Astrocyte (in vitro differentiated cells and primary cell): Measurements from ENCODE around the gene IL1B. TPM values are rescaled to one million over a fixed set of nuclear protein-coding genes. Genes with fewer than 3 reads are reported as not detected.

ENCODE experiments used
- DNase-seq: peaks from one replicate; pipeline ENCODE4 v3.0.0-alpha.2; 2010; ENCODE audit warnings: low read depth
- FAIRE-seq: peaks from 2 replicates; lab custom pipeline; 2011; peaks lifted over from hg19 to GRCh38; lab: Jason Lieb, UNC
- H2AFZ ChIP-seq: 2 replicates; pipeline ENCODE4 v1.6.0; 2012; ENCODE audit warnings: low read depth, low read length, inconsistent platforms
- H3K27ac ChIP-seq: 2 replicates; pipeline ENCODE4 v1.5.1; 2011; ENCODE audit warnings: low read depth, low read length, inconsistent platforms
- H3K27me3 ChIP-seq: 2 replicates; pipeline ENCODE4 v1.6.0; 2011; ENCODE audit warnings: low read length, inconsistent platforms; ENCODE audit not compliant: insufficient read depth
- H3K36me3 ChIP-seq: 2 replicates; pipeline ENCODE4 v1.5.1; 2011; ENCODE audit warnings: low read length, inconsistent platforms; ENCODE audit not compliant: insufficient read depth
- H3K4me1 ChIP-seq: 2 replicates; pipeline ENCODE4 v1.5.1; 2011; ENCODE audit warnings: low read length, inconsistent platforms; ENCODE audit not compliant: insufficient read depth
- H3K4me2 ChIP-seq: 2 replicates; pipeline ENCODE4 v1.6.0; 2012; ENCODE audit warnings: low read length, inconsistent platforms
- H3K4me3 ChIP-seq: 2 replicates; pipeline ENCODE4 v1.5.1; 2011; ENCODE audit warnings: low read depth, mild to moderate bottlenecking, low read length, inconsistent platforms; ENCODE audit not compliant: insufficient read depth
- H3K79me2 ChIP-seq: 2 replicates; pipeline ENCODE4 v1.6.0; 2012; ENCODE audit warnings: mild to moderate bottlenecking, low read length, inconsistent platforms; ENCODE audit not compliant: insufficient read depth
- H3K9ac ChIP-seq: 2 replicates; pipeline ENCODE4 v1.6.0; 2012; ENCODE audit warnings: mild to moderate bottlenecking, low read length, inconsistent platforms
- H3K9me3 ChIP-seq: 2 replicates; pipeline ENCODE4 v1.5.1; 2012; ENCODE audit warnings: low read depth, mild to moderate bottlenecking, low read length, inconsistent platforms; ENCODE audit not compliant: insufficient read depth
- H4K20me1 ChIP-seq: 2 replicates; pipeline ENCODE4 v1.6.0; 2012; ENCODE audit warnings: low read length, inconsistent platforms; ENCODE audit not compliant: insufficient read depth
- H3K27ac Mint-ChIP-seq: one replicate; pipeline ENCODE4 v1.8.0; 2021; ENCODE audit warnings: mild to moderate bottlenecking, mixed read lengths; ENCODE audit not compliant: unreplicated experiment
- H3K27me3 Mint-ChIP-seq: one replicate; pipeline ENCODE4 v1.8.0; 2021; ENCODE audit warnings: low read depth, mixed read lengths; ENCODE audit not compliant: unreplicated experiment
- H3K36me3 Mint-ChIP-seq: one replicate; pipeline ENCODE4 v1.8.0; 2021; ENCODE audit warnings: low read depth, mixed read lengths; ENCODE audit not compliant: unreplicated experiment
- H3K4me1 Mint-ChIP-seq: one replicate; pipeline ENCODE4 v1.8.0; 2021; ENCODE audit warnings: low read depth, mixed read lengths; ENCODE audit not compliant: unreplicated experiment
- H3K4me3 Mint-ChIP-seq: one replicate; pipeline ENCODE4 v1.8.0; 2021; ENCODE audit warnings: mild to moderate bottlenecking, moderate library complexity, mixed read lengths; ENCODE audit not compliant: unreplicated experiment
- H3K9me3 Mint-ChIP-seq: one replicate; pipeline ENCODE4 v1.8.0; 2021; ENCODE audit warnings: mild to moderate bottlenecking, mixed read lengths; ENCODE audit not compliant: unreplicated experiment
- CTCF ChIP-seq: IDR thresholded peaks from 2 replicates; pipeline ENCODE4 v1.5.1; 2011; ENCODE audit warnings: low read depth, mild to moderate bottlenecking, inconsistent platforms, low read length, moderate library complexity; ENCODE audit not compliant: insufficient read depth
- EZH2 ChIP-seq: IDR thresholded peaks from 2 replicates; pipeline ENCODE4 v1.6.1; 2012; ENCODE audit warnings: mild to moderate bottlenecking, low read length, inconsistent platforms; ENCODE audit not compliant: insufficient read depth
- total RNA-seq: library from RNA; stranded (reverse); gene quantifications from 2 replicates; pipeline ENCODE4 v1.2.1, GENCODE V29; 2021

IL1B gene
- total RNA-seq, 1 donor from 2014 or later: not detected

DNA sequence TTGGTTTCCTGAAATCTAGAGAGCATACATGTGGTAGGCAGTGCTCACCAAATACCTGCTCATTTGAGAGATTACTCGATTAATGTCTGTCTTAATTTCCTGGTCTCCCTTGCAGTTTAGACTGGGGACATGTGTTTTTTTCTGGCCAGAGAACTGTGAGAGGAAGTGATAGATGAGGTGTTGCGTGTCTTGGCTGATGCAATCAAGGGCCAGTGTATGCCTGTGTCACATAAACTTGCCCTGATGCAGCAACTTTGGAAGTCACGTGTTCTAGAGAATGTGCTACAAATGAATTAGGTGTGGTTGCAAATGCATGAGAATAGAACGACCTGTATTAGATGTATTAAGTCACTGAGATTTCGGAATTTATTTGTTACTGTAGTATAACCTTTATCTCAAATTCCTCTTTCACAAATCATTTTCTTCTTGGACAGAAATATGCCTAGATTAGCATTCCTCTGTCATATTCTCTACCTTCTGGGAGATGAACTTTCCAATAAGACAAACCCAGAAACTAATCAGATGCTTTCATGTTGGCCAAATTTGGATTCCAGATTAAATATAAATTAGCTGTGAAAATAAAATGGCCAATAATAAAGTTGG, 42.3 kb downstream of the IL1B start:
- H3K4me2 ChIP-seq: no peak overlapping the region
- H3K27me3 ChIP-seq: no peaks in the 10 kb centered on the region
- H3K4me1 ChIP-seq: peaks cover 3% of the 10 kb centered on the region
- FAIRE-seq: no peak
- Mint-ChIP-seq H3K36me3 (no peaks in the 10 kb centered on the region), H3K27ac (peak overlapping the region; percentile 4), H3K9me3 (peaks cover 20% of the 10 kb centered on the region), H3K4me3 (no peak overlapping the region), H3K4me1 (peaks cover 8% of the 10 kb centered on the region), H3K27me3 (peaks cover 3% of the 10 kb centered on the region)
- no peak overlapping the region for H3K27ac ChIP-seq
- H4K20me1 ChIP-seq: no peaks in the 10 kb centered on the region
- H3K4me3 ChIP-seq: no peak overlapping the region
- H3K79me2 ChIP-seq: no peaks in the 10 kb centered on the region
- peak; percentile 82 for DNase-seq
- H2AFZ ChIP-seq: no peak overlapping the region
- H3K9ac ChIP-seq: no peak overlapping the region
- no peaks in the 10 kb centered on the region for H3K36me3 ChIP-seq
- no peaks in the 10 kb centered on the region for H3K9me3 ChIP-seq
- TF ChIP-seq CTCF: no peak
- no peak for TF ChIP-seq EZH2

DNA sequence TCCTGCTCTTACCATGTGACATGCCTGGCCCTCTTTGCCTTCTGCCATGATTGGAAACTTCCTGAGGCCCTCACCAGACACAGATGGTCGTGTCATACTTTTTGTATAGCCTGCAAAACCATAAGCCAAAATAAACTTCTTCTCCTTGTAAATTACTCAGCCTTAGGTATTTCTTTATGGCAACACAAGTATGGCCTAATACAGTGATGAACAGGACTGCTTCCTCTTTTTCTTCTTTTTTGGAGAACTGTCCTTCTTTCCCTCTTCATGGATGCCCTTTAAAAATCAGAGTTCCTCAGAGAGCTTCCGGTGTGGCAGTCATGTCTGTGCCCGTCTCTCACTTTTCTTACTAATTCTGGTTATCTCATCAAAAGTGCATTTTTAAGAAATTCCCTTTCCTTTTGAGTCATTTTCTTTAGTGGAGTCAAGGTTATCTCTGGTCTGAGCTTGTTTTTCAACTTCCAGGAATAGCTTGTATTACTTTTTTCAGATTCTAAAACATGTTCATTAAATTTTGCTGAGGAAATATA, 43.1 kb downstream of the IL1B start:
- Histone ChIP-seq H2AFZ (no peak overlapping the region), H3K79me2 (no peaks in the 10 kb centered on the region), H4K20me1 (no peaks in the 10 kb centered on the region), H3K9me3 (no peaks in the 10 kb centered on the region), H3K27ac (peak overlapping the region; percentile 10), H3K9ac (no peak overlapping the region), H3K4me3 (no peak overlapping the region), H3K27me3 (no peaks in the 10 kb centered on the region), H3K4me2 (no peak overlapping the region), H3K36me3 (no peaks in the 10 kb centered on the region), H3K4me1 (peaks cover 3% of the 10 kb centered on the region)
- TF ChIP-seq CTCF: no peak
- no peak for TF ChIP-seq EZH2
- H3K4me1 Mint-ChIP-seq: peaks cover 8% of the 10 kb centered on the region
- peaks cover 7% of the 10 kb centered on the region for H3K27me3 Mint-ChIP-seq
- H3K27ac Mint-ChIP-seq: peak overlapping the region; percentile 9
- peak; percentile 25 for DNase-seq
- FAIRE-seq: no peak
- peaks cover 20% of the 10 kb centered on the region for H3K9me3 Mint-ChIP-seq
- H3K36me3 Mint-ChIP-seq: no peaks in the 10 kb centered on the region
- no peak overlapping the region for H3K4me3 Mint-ChIP-seq

GRCh38 chr2:112792419-112792818, 44.2 kb downstream of the IL1B start:
- H3K9me3 ChIP-seq: no peaks in the 10 kb centered on the region
- peaks cover 3% of the 10 kb centered on the region for H3K4me1 ChIP-seq
- Mint-ChIP-seq H3K36me3 (no peaks in the 10 kb centered on the region), H3K4me1 (peaks cover 8% of the 10 kb centered on the region), H3K27me3 (peaks cover 7% of the 10 kb centered on the region), H3K9me3 (peaks cover 15% of the 10 kb centered on the region), H3K4me3 (no peak overlapping the region), H3K27ac (no peak overlapping the region)
- H3K36me3 ChIP-seq: no peaks in the 10 kb centered on the region
- no peak overlapping the region for H2AFZ ChIP-seq
- no peaks in the 10 kb centered on the region for H3K79me2 ChIP-seq
- no peak overlapping the region for H3K9ac ChIP-seq
- no peak for DNase-seq
- no peak overlapping the region for H3K4me3 ChIP-seq
- H3K27ac ChIP-seq: no peak overlapping the region
- FAIRE-seq: no peak
- no peak for TF ChIP-seq EZH2
- no peaks in the 10 kb centered on the region for H3K27me3 ChIP-seq
- no peaks in the 10 kb centered on the region for H4K20me1 ChIP-seq
- no peak overlapping the region for H3K4me2 ChIP-seq
